Osteoblast (primary cell): Measurements from ENCODE around the gene IDNK. TPM values are rescaled to one million over a fixed set of nuclear protein-coding genes. Genes with fewer than 3 reads are reported as not detected.

Experiments used
- DNase-seq: peaks from one replicate; pipeline ENCODE4 v3.0.0; 2011; ENCODE audit warnings: low spot score, mixed read lengths; ENCODE audit not compliant: insufficient read length; ENCODE audit errors: missing footprints
- H2AFZ ChIP-seq: 2 replicates; pipeline ENCODE4 v1.6.0; 2011; ENCODE audit warnings: mild to moderate bottlenecking, low read length
- H3K27ac ChIP-seq: 2 replicates; pipeline ENCODE4 v1.5.1; 2011; ENCODE audit warnings: mild to moderate bottlenecking, low read depth, low read length, moderate library complexity
- H3K27me3 ChIP-seq: 2 replicates; pipeline ENCODE4 v1.6.0; 2012; ENCODE audit warnings: mild to moderate bottlenecking, control low read depth, inconsistent platforms, low read length, moderate library complexity; ENCODE audit not compliant: insufficient read depth
- H3K36me3 ChIP-seq: 2 replicates; pipeline ENCODE4 v1.5.1; 2011; ENCODE audit warnings: mild to moderate bottlenecking, low read length, control low read depth, moderate library complexity; ENCODE audit not compliant: insufficient read depth
- H3K4me1 ChIP-seq: 2 replicates; pipeline ENCODE4 v1.5.1; 2011; ENCODE audit warnings: mild to moderate bottlenecking, low read length, control low read depth, moderate library complexity; ENCODE audit not compliant: insufficient read depth
- H3K4me2 ChIP-seq: 2 replicates; pipeline ENCODE4 v1.6.0; 2011; ENCODE audit warnings: mild to moderate bottlenecking, low read length; ENCODE audit not compliant: insufficient read depth
- H3K4me3 ChIP-seq: fragments of 200-600 bp; sonication (generic); 3 replicates; pipeline ENCODE4 v1.5.1; 2012; ENCODE audit warnings: mild to moderate bottlenecking, low read length, inconsistent platforms; ENCODE audit not compliant: insufficient read depth
- H3K79me2 ChIP-seq: 2 replicates; pipeline ENCODE4 v1.6.0; 2012; ENCODE audit warnings: mild to moderate bottlenecking, low read length, control low read depth, inconsistent platforms; ENCODE audit not compliant: insufficient read depth
- H3K9me3 ChIP-seq: 2 replicates; pipeline ENCODE4 v1.5.1; 2011; ENCODE audit warnings: low read depth, low read length, control low read depth
- H4K20me1 ChIP-seq: 2 replicates; pipeline ENCODE4 v1.6.0; 2012; ENCODE audit warnings: mild to moderate bottlenecking, low read length, control low read depth; ENCODE audit not compliant: insufficient read depth
- CTCF ChIP-seq: IDR thresholded peaks from 2 replicates; pipeline ENCODE4 v1.5.1; 2011; ENCODE audit warnings: mild to moderate bottlenecking, low read depth, low read length, moderate library complexity; ENCODE audit errors: extremely low read depth
- total RNA-seq: library from RNA; depleted of rRNA; stranded (reverse); fragments of >200 nt; gene quantifications from 2 replicates; pipeline ENCODE4 v1.2.3, GENCODE V29; 2012

The IDNK gene
- total RNA-seq, 1 donor = 4.0 TPM

- Histone ChIP-seq H3K79me2 (peaks cover 15% of the 10 kb centered on the region), H3K4me3 (no peak overlapping the region), H3K4me1 (no peaks in the 10 kb centered on the region), H3K9me3 (no peaks in the 10 kb centered on the region), H3K4me2 (no peak overlapping the region), H2AFZ (no peak overlapping the region), H3K27me3 (no peaks in the 10 kb centered on the region), H3K27ac (no peak overlapping the region), H3K36me3 (peaks cover 60% of the 10 kb centered on the region), H4K20me1 (no peaks in the 10 kb centered on the region)
- no peak for TF ChIP-seq CTCF
- DNase-seq = no peak
Observed at GRCh38 chr9:83656952-83657351, 34.0 kb downstream of the IDNK start.

GRCh38 chr9:83662933-83663332, 40.0 kb downstream of the IDNK start:
- no peak overlapping the region for H3K4me2 ChIP-seq
- no peak overlapping the region for H3K27ac ChIP-seq
- H2AFZ ChIP-seq = no peak overlapping the region
- H3K79me2 ChIP-seq = peaks cover 38% of the 10 kb centered on the region
- H3K4me1 ChIP-seq = no peaks in the 10 kb centered on the region
- DNase-seq = no peak
- H3K27me3 ChIP-seq = no peaks in the 10 kb centered on the region
- no peak for TF ChIP-seq CTCF
- H3K4me3 ChIP-seq = no peak overlapping the region
- H4K20me1 ChIP-seq = no peaks in the 10 kb centered on the region
- peaks cover 66% of the 10 kb centered on the region for H3K36me3 ChIP-seq
- H3K9me3 ChIP-seq = no peaks in the 10 kb centered on the region

DNA sequence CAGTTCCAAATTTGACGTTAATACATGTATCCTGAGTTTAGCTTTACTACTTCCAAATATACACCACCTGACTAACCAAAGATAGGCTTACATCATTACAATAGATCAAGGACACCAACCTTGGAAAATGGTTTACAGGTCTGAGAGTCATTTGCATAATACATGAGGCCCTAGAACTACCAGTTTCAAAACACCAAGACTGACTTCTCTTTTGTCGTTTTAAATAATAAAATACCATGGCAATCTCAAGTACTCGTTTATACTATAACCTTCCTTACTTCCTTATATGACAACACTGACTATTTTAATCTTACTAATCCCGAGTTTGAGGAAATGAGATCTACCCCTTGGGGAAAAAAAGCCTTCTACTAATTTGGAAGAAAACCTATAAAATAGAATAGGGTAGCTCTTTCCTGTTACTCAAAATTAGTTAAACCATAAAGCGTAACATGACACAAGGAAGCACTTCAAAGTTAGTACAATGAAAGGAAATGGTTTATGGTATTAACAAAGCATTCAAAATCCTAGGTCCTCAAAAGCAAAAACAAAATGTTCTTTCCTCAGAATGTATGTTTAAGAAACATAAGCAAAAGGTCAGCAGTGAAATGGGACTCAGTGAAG, 42.7 kb downstream of the IDNK start:
- Histone ChIP-seq H3K4me2 (no peak overlapping the region), H3K27me3 (no peaks in the 10 kb centered on the region), H3K27ac (no peak overlapping the region), H2AFZ (no peak overlapping the region), H4K20me1 (no peaks in the 10 kb centered on the region), H3K79me2 (peaks cover 49% of the 10 kb centered on the region), H3K36me3 (peaks cover 60% of the 10 kb centered on the region), H3K4me1 (no peaks in the 10 kb centered on the region), H3K9me3 (no peaks in the 10 kb centered on the region), H3K4me3 (no peak overlapping the region)
- DNase-seq = no peak
- no peak for TF ChIP-seq CTCF

- TF ChIP-seq CTCF = no peak
- H3K4me1 ChIP-seq = no peaks in the 10 kb centered on the region
- no peaks in the 10 kb centered on the region for H3K27me3 ChIP-seq
- H4K20me1 ChIP-seq = no peaks in the 10 kb centered on the region
- H3K9me3 ChIP-seq = no peaks in the 10 kb centered on the region
- H2AFZ ChIP-seq = no peak overlapping the region
- no peak overlapping the region for H3K4me2 ChIP-seq
- no peak for DNase-seq
- no peak overlapping the region for H3K4me3 ChIP-seq
- H3K79me2 ChIP-seq = peaks cover 75% of the 10 kb centered on the region
- no peak overlapping the region for H3K27ac ChIP-seq
- H3K36me3 ChIP-seq = peaks cover 50% of the 10 kb centered on the region
Observed at GRCh38 chr9:83669067-83669466, 46.1 kb downstream of the IDNK start.
